GM18505 (cell line): Measurements from ENCODE around the gene INPPL1.

ENCODE experiments used
- ATAC-seq: cut with Tn5 transposase; IDR thresholded peaks from one replicate; pipeline ENCODE4 v1.9.1; 2021; ENCODE audit not compliant: unreplicated experiment
- POLR2A ChIP-seq: IDR thresholded peaks from 4 replicates; pipeline ENCODE4 v1.6.1; 2011; ENCODE audit warnings: borderline replicate concordance; ENCODE audit not compliant: insufficient read depth, insufficient read length; ENCODE audit errors: extremely low read depth

The INPPL1 gene

DNA sequence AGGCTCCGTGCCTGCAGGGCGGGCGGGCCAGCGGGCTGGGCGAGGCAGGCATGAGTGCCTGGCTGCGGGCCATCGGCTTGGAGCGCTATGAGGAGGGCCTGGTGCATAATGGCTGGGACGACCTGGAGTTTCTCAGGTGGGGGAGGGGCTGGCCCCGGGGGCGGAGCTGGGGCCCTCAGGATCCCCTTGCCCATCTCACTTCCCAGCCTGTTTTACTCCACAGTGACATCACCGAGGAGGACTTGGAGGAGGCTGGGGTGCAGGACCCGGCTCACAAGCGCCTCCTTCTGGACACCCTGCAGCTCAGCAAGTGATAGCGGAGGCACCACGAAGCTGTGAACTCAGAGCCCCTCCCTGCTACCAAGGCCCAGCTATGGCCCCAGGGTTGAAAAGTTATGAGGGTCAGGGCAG lies 13.5 kb downstream of the INPPL1 start:
- no peak for TF ChIP-seq POLR2A
- ATAC-seq: no peak

DNA sequence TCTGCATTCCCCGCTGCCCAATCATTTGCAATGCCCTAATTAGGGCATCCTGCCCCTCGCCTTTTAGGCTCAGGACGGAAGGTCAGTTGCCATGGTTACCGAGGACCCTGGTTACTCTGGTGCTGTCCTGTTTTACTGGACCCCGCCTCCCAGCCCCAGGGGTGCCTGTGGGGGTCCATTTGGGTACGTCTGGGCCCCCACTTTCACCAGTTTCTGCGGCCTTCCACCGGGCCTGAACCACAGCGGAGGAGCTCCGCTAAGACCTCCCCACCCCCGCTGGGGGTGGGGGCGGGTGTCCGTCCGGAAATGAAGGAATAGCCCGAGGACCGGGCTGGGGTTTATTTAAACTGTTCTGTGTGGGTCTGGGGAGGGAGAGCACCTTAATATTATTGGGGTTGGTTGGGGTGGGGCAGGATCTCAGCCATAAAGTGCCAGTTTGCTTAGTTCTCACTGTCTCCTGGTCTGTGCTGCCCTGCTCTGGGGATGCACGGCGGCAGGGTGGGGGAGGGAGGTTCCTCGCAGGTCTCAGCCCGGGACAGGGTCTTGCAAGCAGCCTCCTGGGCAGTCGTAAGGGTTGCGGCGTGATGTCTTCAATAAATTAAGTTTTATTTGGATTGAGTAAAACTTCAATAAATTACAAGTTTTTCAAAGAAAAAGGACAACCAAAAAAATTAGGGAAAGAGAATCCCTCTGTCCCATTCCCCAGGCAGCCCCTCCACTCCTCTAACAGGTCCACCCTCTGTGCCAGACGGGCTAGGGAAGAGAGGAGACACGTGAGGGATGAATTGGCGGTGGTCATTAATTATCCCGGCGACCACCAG lies 14.1 kb downstream of the INPPL1 start:
- no peak for TF ChIP-seq POLR2A
- ATAC-seq: no peak

DNA sequence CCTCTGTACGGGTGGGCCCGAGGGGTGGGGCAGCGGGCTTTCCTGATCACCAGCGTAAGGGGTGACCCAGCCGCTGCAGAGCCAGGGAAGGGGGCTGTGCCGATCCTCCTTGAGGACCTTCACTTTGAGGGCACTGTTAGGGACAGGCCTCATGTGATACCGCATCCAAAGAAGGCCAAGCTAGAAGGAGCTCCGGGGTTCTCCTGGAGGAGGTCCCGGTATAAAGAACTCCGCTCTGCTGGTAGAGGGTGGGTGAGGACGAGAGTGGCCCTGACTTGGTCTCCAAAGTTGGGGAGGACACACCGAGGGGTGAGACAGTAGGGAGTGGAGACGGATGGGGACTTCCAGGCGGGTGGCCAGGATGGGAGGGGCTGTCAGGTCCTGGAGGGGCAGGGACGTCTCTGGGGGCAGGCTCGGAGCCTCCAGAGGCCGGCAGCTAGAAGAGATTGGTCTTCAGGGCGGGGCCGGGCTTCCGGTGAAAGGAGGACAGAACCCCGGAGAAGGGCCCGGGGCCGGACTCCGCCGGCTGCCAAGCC lies 14.8 kb downstream of the INPPL1 start:
- ATAC-seq: no peak
- TF ChIP-seq POLR2A: peak; percentile 50

DNA sequence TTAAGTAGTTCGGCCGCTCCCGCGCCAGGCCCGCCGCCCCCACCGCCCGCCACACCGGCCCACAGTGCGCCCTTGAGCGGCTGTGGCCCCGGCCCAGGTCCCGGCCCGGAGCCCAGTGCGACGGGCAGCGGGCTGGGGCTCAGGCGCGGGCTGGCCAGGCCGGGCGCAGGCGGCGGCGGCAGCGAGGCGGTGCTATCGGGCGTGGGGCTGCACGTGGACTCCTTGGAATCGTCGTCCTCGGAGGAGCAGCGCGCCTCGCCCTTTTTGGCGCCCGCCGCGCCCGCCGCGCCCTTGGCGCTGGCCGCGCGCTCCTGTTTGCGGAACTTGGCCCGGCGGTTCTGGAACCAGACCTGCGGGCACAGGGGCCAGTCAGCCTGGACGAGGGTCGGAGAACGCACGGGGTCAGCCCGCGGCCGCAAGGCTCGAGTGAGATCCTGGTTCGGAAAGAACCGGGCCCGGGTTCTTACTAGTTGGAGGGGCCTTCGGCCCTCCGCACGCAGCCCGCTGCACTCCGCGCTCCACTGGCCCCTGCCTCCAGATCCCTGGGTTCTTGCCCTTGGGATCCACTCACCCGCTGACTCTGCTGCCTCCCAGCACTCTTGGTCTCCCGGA lies 15.4 kb downstream of the INPPL1 start:
- peak; percentile 32 for TF ChIP-seq POLR2A
- ATAC-seq: no peak

DNA sequence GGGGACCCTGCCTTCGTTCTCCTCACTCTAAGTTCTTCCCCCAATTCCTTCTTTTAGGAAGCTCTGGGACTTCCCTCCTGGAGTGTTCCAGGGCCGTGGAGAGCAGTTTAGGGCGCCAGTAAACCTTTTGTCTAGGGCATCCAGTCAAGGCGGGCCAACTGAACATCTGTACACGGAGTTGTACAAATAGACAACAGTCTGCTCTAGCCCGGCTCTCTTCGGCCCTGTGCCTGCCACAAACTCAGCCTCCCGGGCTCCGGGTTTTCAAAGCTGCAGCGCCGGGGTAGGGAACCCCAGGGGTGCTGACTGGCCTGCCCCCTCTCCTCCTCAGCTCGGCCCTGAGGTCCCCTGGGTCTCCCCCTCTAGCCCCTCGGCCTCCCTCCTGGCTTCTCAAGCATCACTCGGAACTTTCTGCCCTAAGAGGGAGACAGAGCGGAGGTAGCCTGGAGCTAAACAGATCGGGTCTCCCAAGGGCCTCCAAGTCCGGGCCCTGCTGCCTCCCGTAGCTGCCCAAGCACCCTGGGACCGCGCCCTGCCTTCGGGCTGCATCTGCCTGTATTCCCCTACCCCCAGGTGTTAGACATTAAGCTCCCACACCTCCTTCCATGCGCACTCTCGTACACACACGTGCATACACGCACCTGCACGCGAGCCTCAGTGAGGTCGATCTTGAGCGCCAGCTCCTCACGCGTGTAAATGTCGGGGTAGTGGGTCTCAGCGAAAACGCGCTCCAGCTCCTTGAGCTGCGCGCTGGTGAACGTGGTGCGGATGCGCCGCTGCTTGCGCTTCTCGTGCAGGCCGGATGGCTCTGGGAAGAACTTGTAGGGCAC lies 16.1 kb downstream of the INPPL1 start:
- TF ChIP-seq POLR2A: no peak
- no peak for ATAC-seq

DNA sequence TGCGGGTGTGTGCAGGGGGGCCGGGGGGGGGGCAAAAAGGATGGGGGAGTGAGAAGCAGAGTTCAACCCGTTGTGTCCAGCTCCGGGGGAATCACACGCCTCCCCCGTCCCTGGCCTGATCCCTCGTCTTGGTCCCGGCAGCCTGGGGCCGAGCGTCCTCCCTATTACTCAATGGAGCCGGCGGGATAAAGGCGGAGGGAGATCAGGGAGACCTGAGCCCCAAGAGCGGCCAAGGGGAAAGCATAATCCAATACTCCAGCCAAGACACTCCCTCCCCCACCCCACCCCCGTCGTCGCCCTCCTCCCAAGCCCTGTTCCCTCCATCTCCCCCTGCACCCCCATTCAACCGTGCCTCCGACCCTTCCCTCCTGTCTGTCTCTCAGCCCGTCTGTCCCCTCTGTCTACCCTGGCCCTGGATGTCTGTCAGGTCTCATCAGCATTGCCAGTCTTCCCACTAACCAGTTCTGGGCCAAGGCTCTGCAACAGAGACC lies 16.8 kb downstream of the INPPL1 start:
- no peak for TF ChIP-seq POLR2A
- no peak for ATAC-seq

DNA sequence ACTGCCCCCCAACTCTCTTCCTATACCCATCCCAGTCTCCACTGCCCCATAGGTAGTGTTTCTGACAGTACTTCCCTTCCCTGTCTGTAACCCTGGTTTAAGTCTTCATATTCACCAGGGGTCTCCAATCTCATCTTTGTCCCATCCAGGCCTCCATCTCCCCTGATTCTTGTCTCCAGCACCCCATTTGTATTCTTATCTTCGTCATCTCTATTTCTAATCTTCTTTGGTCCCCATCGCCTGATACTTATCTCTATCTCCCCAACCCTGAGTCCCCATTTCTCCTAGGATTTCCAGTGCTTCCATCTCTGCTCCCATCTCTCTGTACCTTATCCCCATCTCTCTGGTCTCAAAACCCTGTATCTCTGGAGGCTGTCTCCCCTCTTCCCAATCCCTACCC lies 17.6 kb downstream of the INPPL1 start:
- TF ChIP-seq POLR2A: no peak
- no peak for ATAC-seq

DNA sequence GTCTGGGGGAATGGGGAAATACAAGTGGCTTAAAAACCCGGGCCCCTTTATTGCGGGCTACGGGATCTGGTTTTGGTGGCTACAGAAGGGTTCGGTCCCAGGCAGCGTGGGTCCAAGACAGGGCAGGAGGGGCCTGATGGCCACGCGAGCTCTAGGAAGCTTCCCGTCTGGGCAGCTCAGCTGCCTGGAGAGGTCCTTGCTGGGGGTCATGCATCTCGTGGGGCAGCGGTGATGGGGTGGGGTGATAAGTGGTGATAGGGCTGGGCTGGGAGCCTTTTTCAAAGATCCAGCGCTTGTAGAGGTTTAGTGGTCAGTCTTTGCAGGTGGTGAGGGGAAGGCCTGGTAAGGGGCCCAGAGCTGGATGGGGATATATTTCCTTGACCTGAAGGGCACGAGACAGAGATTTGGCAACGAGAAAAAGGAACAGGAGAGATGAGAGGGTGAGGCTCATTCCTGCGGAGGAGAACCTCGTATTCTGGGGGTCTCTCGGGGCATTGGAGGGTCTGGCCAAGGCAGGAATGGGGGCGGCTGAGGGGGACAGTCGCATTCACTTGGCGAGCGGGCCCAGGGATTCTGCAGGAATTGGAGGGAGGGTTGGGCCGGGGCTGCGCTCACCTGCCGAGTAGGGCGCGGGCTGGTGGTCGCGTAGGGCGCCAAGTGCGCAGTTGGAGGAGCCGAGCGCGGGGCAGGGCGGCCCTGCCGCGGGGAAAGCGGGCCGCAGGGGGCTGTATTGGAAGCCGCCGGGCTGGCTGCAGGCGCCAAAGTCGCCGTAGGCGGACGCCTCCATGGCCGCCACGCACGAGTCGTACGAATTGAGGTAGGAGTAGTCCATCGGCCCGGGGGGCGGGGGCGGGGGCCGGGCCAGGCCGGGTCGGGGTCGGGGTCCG lies 18.8 kb downstream of the INPPL1 start:
- no peak for ATAC-seq
- no peak for TF ChIP-seq POLR2A

DNA sequence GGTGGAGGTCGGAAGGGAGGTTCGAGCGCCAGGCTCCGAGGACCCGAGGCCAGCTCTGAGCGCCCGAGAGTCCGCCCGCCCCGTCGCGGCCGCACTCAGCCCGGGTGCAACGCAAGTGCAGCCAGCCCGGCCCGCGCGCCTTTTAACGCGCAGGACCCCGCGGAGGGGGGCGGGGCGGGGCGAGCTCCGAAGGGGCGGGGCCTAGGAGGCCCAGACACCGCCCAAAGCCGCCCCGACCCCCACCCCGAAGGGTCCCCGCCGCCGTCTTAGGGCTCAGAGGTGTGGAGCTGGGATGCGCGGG lies 19.4 kb downstream of the INPPL1 start, which contains the start of gene PHOX2A:
Gene PHOX2A (minus strand): TSS at position 117 of the 301 bp plus-strand sequence. CDS start 172 bp downstream, outside the sequence.
- no peak for ATAC-seq
- TF ChIP-seq POLR2A: no peak

DNA sequence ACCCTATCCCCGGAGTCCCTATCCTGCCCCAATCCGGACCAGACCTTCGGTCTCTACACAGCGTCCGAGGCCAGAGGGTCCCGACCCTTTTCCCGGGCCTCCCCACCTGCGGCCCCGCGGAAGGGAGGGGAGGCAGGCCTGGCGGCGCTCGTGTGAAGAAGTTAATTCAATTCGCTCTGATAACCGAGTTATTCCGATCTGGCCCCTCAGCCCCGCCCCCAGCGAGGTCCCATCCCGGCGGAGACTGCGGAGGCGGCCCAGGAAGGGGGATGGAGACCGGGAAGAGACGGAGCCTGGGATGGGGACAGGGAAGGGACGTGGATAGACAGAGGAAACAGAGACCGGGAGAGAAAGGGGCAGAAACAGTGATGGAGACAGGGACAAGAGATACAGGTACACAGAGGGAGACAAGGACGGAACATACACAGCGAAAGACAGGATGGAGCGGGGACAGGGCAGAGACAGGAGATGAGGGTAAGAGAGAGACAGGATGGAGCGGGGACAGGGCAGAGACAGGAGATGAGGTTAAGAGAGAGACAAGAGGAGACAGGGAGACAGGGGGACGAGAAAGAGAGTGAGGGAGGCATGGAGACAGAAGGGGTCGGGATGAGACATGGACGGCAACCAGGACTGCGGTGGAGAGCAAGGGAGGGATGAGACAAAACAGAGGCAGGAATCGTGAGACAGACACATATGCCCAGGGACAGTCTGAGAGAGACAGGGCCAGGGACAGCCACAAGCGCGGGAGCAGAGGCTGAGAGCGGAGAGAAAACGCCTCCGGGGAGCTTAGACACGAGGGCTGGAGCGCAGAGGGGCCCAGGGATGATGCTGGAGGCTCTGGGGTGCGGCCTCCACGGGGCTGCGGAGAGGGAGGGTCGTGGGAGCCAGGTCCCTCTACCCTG lies 20.0 kb downstream of the INPPL1 start:
- no peak for ATAC-seq
- no peak for TF ChIP-seq POLR2A

DNA sequence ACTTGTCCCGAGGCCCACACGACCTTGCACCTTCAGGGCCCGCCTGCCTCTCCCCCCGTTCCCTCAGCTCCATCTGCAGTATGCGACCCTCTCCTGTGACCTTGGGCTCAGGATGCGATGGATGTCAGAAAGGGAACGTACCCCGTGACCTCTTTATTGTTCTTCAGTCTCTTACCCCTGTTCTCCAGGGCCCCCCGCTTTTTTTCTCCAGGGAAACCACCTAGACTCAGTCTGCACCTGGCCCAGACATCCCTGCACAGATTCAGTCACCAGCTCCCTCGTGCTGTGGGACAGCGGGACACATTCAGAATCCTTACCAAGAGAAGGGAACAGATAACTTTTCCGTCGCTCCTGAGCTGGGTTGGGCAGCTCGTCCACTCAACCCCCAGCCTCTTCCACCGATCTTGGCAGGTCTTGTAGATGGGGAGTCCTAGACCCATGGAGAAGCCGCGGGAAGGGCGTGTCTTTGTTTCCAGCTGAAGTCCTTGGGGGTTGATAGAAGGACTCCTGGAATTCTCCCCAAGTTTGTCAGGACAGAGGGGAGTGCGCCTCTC lies 20.8 kb downstream of the INPPL1 start:
- ATAC-seq: no peak
- no peak for TF ChIP-seq POLR2A
